Stimulated activated CD8-positive, alpha-beta memory T cell treated with anti-CD3 and anti-CD28 coated beads, Interleukin-15, amount 100 ng/mL, for 4 hours (primary cell): ENCODE data around the gene ABCF2.

Source experiments
- DNase-seq, 2 donors: peaks; one replicate each; pipeline ENCODE4 v3.0.0-alpha.2; 2020; ENCODE audit warnings: low read depth in 2 of 2

ABCF2 gene

DNA sequence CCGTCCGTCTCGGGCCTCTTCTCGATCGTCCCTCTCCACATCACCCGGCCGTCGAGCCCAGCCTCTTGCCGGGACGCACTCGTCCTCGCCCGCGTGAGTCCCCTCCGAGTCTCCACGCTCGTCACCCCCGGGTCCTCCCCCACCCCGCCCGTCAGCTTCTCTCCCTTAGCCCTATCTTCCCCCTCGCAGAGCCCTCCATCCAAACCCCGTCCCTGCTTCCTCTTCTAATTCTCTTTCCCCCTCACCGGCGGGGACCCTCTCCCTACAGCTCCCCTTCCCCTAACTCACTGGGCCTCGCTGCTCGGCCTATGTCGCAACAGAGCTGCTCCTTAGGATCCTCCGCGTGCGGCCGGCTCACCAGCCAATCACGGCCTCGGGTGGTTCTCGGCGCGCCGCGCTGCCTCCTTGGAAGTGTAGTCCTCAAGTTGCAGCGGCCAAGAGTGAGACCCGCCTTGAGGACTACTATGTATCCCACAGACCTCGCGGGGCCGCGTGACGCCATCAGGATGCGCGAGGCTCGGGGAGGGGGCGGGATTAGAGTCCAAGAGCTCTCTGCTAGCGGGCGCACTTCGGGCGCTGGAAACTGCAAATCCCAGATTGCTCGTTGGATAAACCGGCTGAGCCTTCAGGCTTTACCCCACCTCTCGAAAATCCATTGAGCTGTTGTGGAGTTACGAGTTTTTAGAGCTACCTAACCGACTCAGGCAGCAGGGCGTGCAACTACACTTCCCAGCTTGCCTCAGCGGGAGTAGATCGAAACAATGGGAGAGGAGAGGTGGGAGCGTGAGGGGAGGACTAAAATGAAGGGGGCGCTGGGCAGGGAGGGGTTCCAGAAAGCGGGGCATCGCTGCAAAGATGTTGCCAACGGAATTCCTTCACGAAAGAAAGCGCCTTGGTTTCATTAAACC lies at the start of gene ABCF2:
ABCF2 (minus strand) TSS at position 331 of the 908 bp plus-strand sequence. CDS start 747 bp downstream, outside the sequence.
- DNase-seq, result peak; percentile 96 to 98

- no peak for DNase-seq
These were observed 49.0 kb upstream of the ABCF2 start for GRCh38 chr7:151275813-151276577.

GRCh38 chr7:151274936-151275812 lies 48.2 kb upstream of the ABCF2 start:
- no peak for DNase-seq

DNA sequence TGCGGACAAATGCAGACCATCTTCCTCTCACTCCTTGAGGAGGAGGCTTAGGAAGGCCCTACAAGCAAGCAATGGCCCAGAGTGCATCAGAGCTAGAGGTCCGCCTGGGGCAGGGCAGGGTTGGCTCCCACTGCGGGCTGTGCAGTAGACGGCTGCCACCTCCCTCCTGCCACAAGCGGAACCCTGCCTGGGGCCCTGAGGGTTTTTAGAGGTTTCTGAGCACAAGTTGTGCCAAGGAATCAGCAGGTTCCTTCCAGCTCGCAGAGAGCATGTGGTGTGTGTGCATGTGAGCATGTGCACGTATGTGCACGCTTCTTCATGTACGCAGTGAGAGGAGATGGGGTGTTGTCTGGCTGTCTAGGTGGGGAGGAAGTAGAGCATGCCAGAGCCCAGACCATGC lies 47.4 kb upstream of the ABCF2 start:
- DNase-seq, result no peak

DNA sequence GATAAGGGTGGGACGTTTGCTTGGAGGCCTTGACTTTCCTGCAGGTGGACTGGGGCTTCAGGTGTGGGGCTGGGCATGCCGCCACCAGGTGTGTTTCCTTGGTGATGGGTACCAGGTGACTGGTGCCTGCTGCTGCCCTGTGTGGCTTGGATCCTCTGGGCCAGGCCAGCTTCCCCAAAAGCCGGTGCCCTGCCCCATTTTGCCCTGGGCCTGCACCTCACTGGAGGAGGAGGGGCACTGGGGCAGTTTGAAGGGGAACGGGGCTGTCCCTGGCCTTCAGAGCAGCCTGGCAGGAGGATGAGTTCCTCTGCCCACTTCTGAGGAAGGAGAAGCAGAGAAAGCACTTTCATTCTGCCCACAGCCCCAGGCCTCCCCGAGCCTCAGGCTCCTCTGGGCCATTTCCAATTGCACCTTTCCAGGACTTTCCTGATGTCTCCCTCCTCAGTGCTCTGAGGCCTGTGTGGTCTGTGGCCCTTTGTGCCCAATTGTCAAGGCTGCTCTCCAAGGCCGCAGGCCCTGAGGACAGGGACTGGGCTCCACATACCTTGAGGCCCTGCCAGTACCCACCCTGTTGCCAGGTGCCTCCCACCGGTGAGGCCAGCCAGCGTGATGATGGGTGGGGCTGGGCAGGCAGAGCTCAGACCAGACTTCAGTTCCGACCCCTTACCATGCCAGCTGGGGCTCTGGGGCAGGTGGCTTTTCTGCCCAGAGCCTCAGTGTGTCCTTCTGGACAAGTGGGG lies 46.8 kb upstream of the ABCF2 start:
- no peak for DNase-seq

DNA sequence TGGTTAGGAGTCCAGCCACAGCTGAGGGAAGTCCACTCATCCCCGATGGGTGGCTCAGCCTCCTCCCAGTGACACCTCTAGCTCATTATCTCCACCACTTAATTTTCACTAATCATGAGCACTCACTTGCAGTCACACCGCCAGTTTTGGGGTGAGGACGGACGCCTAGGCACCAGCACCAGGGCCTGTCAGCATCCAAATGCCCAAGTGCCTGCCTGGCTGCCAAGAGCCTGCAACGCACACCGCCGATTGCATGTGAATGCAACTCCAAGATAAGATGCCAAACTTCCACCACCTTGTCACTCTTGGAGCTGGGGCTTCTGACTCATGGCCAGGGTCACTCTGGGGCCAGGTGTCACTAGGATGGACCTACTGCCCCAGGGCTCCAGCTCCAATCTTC lies 45.9 kb upstream of the ABCF2 start:
- DNase-seq, result no peak

DNA sequence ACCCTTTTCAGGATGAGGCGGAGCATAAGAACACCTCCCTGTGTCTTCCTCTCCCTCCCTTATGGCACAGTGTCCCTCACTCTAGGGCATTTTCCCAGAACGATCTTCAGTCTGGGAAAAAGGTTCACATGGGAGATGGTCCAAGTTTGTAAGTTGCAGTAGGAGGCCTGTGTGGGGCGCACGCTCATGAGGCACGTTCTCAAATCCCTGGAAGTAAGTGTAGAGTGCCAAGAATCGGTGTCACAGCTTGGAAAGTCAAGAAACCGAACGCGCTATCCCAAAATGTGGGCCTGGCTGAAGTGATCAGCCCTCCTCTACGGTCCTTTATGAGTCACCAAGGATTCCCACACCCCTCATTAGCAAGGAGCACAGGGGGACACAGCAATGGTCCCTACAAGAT lies 45.4 kb upstream of the ABCF2 start:
- no peak for DNase-seq

- no peak for DNase-seq
These were observed 44.8 kb upstream of the ABCF2 start for GRCh38 chr7:151271699-151272355.

- no peak for DNase-seq
These were observed 42.5 kb upstream of the ABCF2 start for GRCh38 chr7:151269511-151269910.

- DNase-seq, result no peak
These were observed 38.4 kb upstream of the ABCF2 start for GRCh38 chr7:151265351-151265931.

DNA sequence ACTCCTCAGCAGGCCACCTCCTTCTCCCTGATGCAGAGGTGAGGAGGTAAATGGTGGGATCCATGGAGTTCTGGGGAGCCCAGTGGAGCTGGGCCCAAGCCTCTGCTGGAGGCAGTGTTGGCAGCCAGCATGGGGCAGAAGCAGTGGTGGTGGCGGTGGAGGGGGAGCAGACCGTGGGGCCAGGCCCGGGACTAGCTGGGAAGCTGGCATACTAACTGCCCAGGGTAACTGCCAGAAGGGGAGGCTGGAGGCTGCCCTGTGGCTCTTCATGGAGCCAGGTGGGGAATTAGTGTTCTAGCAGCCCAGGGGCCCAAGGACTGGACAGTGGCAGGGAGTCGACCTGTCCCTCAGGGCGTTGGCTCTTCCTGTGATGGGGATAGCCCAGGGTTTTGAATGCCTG lies 37.6 kb upstream of the ABCF2 start:
- DNase-seq, result no peak

DNA sequence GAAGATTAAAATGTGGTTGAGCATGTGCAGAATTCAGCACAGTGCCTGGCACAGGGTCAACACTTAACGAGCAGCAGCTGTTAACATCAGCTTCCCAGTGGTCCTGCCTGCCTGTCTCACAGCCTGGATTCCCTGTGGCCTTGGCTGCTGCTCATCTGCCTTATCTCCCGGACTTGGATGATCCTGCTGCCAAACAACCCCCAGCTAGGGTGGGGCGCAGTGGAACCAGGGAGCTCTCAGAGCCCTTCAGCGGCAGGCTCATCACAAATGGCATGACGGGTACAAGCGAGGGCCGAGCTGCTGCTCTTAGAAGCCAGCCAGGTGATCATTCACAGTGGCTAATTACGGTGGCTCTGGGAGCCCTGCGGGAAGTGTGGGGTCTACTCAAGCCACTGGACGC lies 34.5 kb upstream of the ABCF2 start:
- no peak for DNase-seq

DNA sequence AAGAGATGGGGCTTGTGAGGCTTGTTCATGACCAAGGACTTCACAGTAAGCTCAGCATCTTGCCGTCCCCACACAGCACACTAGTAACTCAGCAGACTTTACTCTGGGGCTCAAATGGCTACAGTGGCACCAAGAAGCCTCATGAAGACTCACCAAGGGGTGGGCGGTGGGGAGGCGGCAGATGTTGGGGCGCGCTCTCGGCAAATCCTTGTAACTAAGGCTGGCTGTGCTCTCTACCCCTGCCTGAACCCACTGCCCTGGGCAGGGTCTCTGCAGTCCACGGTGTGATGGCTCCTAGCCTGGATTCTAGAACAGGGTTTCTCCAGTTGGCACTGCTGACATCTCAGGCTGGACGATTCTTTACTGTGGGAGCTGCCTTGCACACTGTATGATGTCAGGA lies 33.9 kb upstream of the ABCF2 start:
- no peak for DNase-seq

- no peak for DNase-seq
These were observed 33.5 kb upstream of the ABCF2 start for GRCh38 chr7:151260471-151260870.

GRCh38 chr7:151257990-151258389 lies 31.0 kb upstream of the ABCF2 start:
- no peak for DNase-seq

DNA sequence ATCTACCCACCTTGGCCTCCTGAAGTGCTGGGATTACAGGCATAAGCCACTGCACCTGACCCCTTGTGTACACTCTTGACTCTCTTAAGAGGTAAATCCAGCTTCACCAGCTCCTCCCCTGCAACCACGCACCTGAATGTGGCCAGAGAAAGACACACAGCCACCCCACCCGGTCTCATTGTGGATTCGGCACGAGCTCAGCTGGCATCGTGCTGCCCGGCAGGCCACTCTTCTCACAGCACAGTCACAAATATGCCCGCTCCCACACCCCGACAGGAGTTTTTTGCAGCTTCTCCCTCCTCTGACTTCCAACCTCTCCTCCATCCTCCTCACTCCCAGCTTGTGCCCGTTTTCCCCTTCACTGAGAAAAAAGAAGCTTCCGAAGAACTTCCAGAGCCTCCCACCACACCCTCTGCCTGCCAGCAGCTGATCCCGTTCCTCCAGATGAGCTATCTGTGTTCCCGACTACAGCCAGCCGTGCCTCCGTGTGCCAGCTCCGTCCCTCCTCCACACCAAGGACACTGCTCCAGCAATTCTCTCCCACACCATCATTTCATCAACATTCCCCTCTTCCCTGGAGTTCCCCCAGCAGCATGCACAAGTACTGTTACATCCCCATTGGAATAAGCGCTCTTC lies 29.5 kb upstream of the ABCF2 start:
- DNase-seq, result no peak

DNA sequence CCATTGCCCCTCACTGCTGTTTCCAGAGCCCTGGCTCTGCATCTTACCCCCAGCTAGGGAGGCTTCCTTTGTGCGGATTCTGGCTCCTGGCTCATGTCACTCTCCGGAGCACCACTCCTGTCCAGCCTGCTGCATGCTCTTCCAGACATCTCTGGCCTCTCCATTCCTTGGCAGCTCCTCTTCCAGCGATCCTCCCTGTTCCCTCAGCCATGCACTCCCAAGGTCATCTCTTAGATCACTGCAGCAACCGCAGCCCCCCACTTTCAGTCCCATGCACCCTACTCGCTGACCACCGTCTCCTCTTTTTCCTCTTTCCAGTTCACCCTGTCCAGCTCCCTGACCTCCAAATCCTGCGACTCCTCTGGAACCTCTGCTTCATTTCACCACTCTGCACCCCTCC lies 28.4 kb upstream of the ABCF2 start:
- DNase-seq, result no peak

GRCh38 chr7:151254851-151255250 lies 27.8 kb upstream of the ABCF2 start:
- no peak for DNase-seq

DNA sequence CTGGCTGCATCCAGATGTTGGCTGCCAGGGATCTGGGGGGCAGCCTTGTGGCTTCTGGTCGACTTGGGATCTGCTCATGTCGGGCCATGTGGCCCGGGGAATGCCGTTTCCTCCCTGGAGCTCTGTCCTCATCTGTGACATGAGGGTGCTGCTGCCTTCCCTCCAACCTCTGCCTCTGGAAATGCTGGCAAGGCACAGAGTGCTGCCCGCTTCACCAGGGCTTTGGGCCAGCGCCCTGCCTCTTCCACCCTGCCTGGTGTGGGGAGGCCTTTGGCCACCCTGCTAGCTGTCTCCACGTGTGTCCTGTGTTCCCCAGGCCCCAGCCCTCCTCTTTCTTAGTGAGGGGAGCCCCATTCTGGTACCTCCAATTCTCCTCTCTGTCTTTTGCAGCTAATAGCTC lies 27.3 kb upstream of the ABCF2 start:
- no peak for DNase-seq
